HAP-1 (cell line): Measurements from ENCODE around the gene IL20.
"Not testable (repeated sequence)": the region's sequence is repeated elsewhere in the genome, so short reads cannot be mapped to it uniquely, and the experiment has no call there.

Source experiments
- DNase-seq, 2 experiments: peaks; one replicate each; pipeline ENCODE4 v3.0.0-alpha.2; 2016 to 2020; ENCODE audit warnings: low spot score in 2 of 2
- H3K27me3 ChIP-seq: fragments of 250-450 bp; sonication (Bioruptor Pico); 2 replicates; pipeline ENCODE4 v1.5.1; 2020; ENCODE audit warnings: low read depth, mild to moderate bottlenecking, moderate library complexity
- H3K36me3 ChIP-seq: fragments of 250-450 bp; sonication (Bioruptor Pico); replicated peaks from 2 replicates; pipeline ENCODE4 v1.5.1; 2020; ENCODE audit warnings: mild to moderate bottlenecking
- H3K4me1 ChIP-seq: fragments of 250-450 bp; sonication (Bioruptor Pico); 2 replicates; pipeline ENCODE4 v1.5.1; 2020; ENCODE audit warnings: mild to moderate bottlenecking
- H3K4me3 ChIP-seq: fragments of 250-450 bp; sonication (Bioruptor Pico); 2 replicates; pipeline ENCODE4 v1.5.1; 2020; ENCODE audit warnings: mild to moderate bottlenecking, moderate library complexity
- H3K9me3 ChIP-seq: fragments of 250-450 bp; sonication (Bioruptor Pico); 2 replicates; pipeline ENCODE4 v1.5.1; 2020; ENCODE audit warnings: mild to moderate bottlenecking, moderate library complexity
- in situ Hi-C: fragments of 300-500 bp; cut with MboI; formaldehyde crosslinking; loops from 3 replicates; pipeline ENCODE4 v1.14.3; 2020; ENCODE audit warnings: low sequenced_read_pairs, inconsistent platforms, mixed read lengths

Gene IL20

DNA sequence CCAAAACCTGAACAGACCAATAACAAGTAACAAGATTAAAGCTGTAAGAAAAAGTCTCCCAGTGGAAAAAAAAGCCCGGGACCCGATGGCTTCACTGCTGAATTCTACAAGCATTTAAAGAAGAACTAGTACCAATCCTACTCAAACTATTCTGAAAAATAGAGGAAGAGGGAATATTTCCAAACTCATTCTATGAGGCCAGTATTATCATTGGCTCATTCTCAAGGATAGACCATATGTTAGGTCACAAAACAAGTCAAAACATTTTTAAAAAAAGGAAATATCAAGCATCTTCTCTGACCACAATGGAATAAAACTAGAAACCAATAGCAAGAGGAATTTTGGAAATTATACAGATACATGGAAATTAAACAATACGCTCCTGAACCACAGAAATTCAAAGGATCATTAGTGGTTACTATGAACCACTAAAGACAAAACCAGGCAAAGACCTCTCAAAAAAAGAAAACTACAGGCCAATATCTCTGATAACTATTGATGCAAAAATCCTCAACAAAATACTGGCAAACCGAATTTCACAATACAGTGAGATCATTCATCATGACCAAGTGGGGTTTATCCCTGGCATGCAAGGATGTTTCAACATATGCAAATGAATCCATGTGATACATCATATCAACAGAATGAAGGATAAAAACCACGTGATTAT is 13.9 kb upstream of the IL20 start:
- in situ Hi-C loops: no loop called here
- Histone ChIP-seq H3K4me1 (no peaks in the 10 kb centered on the region), H3K36me3 (no peaks in the 10 kb centered on the region), H3K27me3 (peaks cover 17% of the 10 kb centered on the region), H3K9me3 (no peaks in the 10 kb centered on the region), H3K4me3 (no peak overlapping the region)
- DNase-seq: no peak

- not testable (repeated sequence) for DNase-seq
Observed at GRCh38 chr1:206852662-206853061, 12.8 kb upstream of the IL20 start.

DNA sequence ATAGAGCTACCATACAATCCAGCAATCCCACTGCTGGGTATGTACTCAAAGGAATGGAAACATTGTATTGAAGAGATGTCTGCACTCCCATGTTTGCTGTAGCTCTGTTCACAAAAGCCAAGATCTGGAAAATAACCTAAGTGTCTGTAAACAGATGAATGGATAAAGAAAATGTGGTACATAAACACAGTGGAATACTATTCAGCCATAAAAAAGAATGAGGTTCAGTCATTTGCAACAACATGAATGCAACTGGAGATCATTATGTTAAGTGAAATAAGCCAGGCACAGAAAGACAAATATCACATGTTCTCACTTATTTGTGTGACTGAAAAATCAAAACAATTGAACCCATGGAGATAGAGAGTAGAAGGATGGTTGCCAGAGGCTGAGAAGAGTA is 11.7 kb upstream of the IL20 start:
- H3K4me3 ChIP-seq, H3K9me3 ChIP-seq, in situ Hi-C loops, H3K36me3 ChIP-seq, DNase-seq, H3K4me1 ChIP-seq: not testable (repeated sequence)
- peaks cover 17% of the 10 kb centered on the region for H3K27me3 ChIP-seq

More at GRCh38 chr1:206852662-206853061, 12.8 kb upstream of the IL20 start:
- H3K27me3 ChIP-seq: peaks cover 17% of the 10 kb centered on the region
- H3K36me3 ChIP-seq, H3K4me1 ChIP-seq, H3K4me3 ChIP-seq, H3K9me3 ChIP-seq, in situ Hi-C loops: not testable (repeated sequence)

DNA sequence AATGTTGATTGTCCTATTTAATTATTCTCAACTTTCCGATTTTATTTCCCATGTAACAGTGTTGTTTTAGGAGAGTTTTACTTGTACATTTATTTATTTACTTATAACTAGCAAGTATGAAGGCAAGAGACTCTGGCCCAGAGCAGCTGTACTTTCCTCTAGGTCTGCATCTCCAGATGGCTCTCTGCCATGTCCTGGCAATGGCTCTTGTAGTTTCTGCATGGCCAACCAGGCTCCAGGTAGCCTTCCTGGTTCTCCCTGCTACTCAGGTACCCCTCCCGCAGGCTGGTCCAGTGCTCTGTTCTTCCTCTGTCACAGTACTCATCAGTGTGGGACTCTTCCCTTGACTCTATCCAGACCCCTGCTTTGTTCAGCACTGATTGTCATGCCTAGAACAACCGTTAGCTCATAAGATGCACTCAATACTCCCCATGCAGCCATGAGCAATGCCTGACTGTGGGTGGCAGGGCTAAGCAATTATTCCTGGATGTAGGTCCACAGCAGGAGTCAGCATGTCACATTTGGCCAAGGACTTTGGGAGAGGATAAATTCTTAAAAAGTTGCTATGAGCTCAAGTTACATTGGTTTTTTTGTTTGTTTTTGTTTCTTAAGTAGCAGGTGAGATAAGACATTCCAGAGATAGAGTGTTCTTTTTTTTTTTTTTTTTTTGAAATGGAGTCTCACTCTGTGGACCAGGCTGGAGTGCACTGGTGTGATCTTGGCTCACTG is 10.9 kb upstream of the IL20 start:
- no peak for DNase-seq

GRCh38 chr1:206855859-206856258 is 9.6 kb upstream of the IL20 start:
- Histone ChIP-seq H3K9me3 (no peaks in the 10 kb centered on the region), H3K4me3 (no peak overlapping the region), H3K27me3 (peaks cover 2% of the 10 kb centered on the region; the same call in 1 of the 2 replicates), H3K36me3 (no peaks in the 10 kb centered on the region), H3K4me1 (no peaks in the 10 kb centered on the region)
- in situ Hi-C loops: no loop called here
- DNase-seq: no peak

More for the DNA sequence above, 10.9 kb upstream of the IL20 start:
- in situ Hi-C loops: no loop called here
- no peaks in the 10 kb centered on the region for H3K9me3 ChIP-seq
- H3K4me3 ChIP-seq: no peak overlapping the region
- no peaks in the 10 kb centered on the region for H3K36me3 ChIP-seq
- H3K27me3 ChIP-seq: peaks cover 15% of the 10 kb centered on the region
- no peaks in the 10 kb centered on the region for H3K4me1 ChIP-seq

DNA sequence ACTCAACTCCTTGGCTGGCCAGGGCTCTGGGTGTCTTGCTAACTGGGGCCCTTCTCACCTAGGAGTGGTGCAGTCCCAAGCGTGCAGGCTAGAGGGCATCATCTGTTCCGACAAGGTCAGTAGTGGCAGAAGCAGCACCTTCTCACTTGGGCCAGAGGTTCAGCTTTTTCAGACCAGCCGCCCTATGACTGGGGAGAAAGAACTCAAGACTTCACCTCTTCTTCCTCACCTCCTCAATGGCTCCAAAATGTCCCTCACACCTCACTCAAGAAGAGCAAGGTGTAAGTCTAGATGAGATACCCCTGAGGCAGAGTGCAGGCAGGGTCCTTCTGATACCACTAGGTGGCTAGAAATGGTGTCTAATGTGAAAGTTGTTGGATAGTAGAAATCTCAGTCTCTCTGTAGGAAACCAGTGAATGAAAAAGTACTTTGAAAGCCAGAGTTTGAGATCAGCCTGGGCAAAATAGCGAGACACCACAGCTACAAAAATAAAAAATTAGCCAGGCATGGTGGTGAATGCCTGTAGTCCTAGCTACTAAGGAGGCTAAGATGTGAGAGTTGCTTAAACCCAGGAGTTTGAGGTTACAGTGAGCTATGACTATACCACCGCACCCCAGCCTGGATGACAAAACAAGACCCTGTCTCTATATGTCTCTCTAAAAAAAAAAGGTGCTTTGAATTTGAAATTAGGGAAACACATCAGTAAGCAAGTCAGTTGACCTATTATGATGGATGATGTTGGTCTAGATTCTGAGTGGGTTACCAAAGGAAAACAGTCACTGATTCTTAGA is 8.6 kb upstream of the IL20 start:
- peaks cover 2% of the 10 kb centered on the region; the same call in 1 of the 2 replicates for H3K27me3 ChIP-seq
- no peak for DNase-seq
- in situ Hi-C loops: no loop called here

DNA sequence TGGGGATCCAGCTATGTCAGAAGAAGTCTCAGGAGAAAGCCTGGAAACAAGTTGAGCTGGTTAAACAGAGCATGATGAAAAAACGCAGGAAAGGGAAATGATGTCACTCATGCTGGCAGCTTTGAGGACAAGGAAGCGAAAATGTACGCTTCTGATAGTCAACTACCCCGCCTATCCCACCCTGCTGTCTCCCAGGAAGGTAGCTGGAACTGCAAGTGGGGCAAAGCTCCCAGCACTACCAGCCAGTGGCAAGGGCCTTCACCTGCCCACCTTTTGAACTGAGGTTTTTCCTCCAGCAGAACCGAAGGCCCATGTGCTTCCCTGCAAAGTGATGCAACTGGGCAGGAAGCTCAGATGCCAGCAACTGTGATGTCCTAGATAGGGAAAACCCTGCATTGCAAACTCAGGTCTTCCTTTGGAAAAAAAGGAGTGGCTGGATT is 6.3 kb upstream of the IL20 start:
- Histone ChIP-seq H3K4me1 (no peaks in the 10 kb centered on the region), H3K9me3 (no peaks in the 10 kb centered on the region), H3K27me3 (peaks cover 2% of the 10 kb centered on the region; the same call in 1 of the 2 replicates), H3K36me3 (no peaks in the 10 kb centered on the region), H3K4me3 (no peak overlapping the region)
- DNase-seq: no peak
- in situ Hi-C loops: no loop called here

More for the DNA sequence above, 8.6 kb upstream of the IL20 start:
- Histone ChIP-seq H3K4me3 (no peak overlapping the region), H3K36me3 (no peaks in the 10 kb centered on the region), H3K4me1 (no peaks in the 10 kb centered on the region), H3K9me3 (no peaks in the 10 kb centered on the region)

DNA sequence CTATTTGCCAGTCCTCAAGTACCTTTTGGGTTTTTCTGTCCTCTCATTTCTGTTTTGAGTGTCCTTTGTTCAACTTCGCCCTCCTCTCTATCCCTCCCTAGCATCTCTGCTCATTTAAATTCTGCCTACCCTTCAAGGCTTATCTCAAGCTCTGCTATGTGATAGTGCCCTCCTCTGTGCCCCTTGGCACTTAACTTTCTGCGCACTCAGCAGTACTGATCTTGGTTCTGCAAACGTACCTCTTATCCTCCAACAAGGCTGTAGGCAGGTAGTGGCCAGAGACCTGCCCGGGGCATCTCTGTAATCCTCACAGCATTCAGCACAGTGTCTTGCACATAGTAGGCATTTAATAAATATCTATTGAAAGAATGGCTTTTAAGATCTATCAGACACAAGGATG is 5.3 kb upstream of the IL20 start:
- no peak for DNase-seq
- H3K9me3 ChIP-seq: no peaks in the 10 kb centered on the region
- in situ Hi-C loops: no loop called here
- no peaks in the 10 kb centered on the region for H3K36me3 ChIP-seq
- H3K27me3 ChIP-seq: peaks cover 2% of the 10 kb centered on the region; the same call in 1 of the 2 replicates
- no peak overlapping the region for H3K4me3 ChIP-seq
- no peaks in the 10 kb centered on the region for H3K4me1 ChIP-seq

DNA sequence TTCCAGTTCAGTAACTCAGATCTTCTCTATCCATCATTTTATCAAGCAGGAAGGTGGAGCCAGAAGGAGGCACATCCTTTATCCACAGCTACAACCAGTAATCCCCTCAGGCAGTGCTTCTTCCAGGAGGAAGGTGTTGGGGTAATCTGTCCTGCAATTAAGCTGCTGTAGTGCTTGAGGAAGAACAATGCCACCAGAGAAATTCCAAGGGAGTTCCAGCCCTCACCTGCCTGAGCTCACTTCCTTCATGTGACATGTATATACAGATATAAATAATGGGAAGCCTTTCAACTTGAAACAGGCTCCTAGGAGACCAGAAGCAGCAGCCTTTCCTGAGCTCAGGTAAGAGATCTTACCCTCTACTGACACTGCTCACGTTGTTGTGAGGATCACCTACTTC is 2.2 kb upstream of the IL20 start:
- Histone ChIP-seq H3K36me3 (no peaks in the 10 kb centered on the region), H3K4me1 (no peaks in the 10 kb centered on the region), H3K4me3 (no peak overlapping the region), H3K27me3 (peaks cover 2% of the 10 kb centered on the region; the same call in 1 of the 2 replicates), H3K9me3 (no peaks in the 10 kb centered on the region)
- in situ Hi-C loops: no loop called here
- DNase-seq: no peak

DNA sequence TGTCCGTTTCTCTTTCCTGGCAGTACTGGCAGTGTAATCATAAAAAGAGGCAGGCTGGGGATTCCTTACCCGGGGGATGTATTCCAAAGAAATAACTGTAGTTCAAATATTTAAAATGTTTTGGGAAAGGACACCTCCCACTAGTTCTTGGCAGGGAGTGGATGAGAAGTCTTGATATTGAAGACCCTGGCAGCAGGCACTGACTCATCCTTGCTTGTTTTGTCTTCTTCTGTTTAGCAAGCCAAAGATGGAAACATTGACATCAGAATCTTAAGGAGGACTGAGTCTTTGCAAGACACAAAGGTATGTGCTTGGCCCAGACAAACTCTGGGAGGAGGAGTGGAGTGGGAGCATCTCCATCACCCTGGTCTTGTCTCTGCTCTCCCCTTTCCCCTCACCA is 639 bp downstream of the IL20 start:
- in situ Hi-C loops: no loop called here
- Histone ChIP-seq H3K36me3 (no peaks in the 10 kb centered on the region), H3K27me3 (no peaks in the 10 kb centered on the region), H3K4me1 (no peaks in the 10 kb centered on the region), H3K4me3 (no peak overlapping the region), H3K9me3 (no peaks in the 10 kb centered on the region)
- DNase-seq: no peak

GRCh38 chr1:206867239-206867638 is 1.8 kb downstream of the IL20 start:
- no peaks in the 10 kb centered on the region for H3K9me3 ChIP-seq
- H3K4me3 ChIP-seq: no peak overlapping the region
- H3K27me3 ChIP-seq: no peaks in the 10 kb centered on the region
- H3K36me3 ChIP-seq: no peaks in the 10 kb centered on the region
- in situ Hi-C loops: no loop called here
- no peak for DNase-seq
- H3K4me1 ChIP-seq: no peaks in the 10 kb centered on the region

DNA sequence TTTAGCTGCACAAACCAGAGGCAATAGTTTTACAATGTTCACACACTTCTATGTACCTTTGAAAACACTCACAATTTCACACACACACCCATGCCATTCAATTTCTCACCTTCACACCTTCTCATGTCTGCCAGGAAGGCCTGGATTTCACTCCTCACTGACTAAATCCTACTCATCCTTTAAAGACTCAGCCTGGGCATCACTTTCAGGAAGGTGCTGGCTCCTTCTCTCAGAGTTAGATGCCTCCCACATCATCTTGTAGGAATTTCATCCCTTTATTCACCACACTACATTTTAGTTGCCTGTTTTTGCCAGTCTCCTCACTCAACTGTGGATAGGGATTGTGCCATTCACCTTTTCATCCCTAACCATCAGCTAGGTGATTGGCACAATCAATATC is 2.3 kb downstream of the IL20 start:
- Histone ChIP-seq H3K36me3 (no peaks in the 10 kb centered on the region), H3K4me3 (no peak overlapping the region), H3K27me3 (no peaks in the 10 kb centered on the region), H3K4me1 (no peaks in the 10 kb centered on the region), H3K9me3 (no peaks in the 10 kb centered on the region)
- DNase-seq: no peak
- in situ Hi-C loops: no loop called here

GRCh38 chr1:206868264-206868663 is 2.8 kb downstream of the IL20 start:
- H3K36me3 ChIP-seq: no peaks in the 10 kb centered on the region
- H3K4me1 ChIP-seq: no peaks in the 10 kb centered on the region
- in situ Hi-C loops: no loop called here
- no peaks in the 10 kb centered on the region for H3K27me3 ChIP-seq
- no peak overlapping the region for H3K4me3 ChIP-seq
- DNase-seq: no peak
- H3K9me3 ChIP-seq: no peaks in the 10 kb centered on the region

DNA sequence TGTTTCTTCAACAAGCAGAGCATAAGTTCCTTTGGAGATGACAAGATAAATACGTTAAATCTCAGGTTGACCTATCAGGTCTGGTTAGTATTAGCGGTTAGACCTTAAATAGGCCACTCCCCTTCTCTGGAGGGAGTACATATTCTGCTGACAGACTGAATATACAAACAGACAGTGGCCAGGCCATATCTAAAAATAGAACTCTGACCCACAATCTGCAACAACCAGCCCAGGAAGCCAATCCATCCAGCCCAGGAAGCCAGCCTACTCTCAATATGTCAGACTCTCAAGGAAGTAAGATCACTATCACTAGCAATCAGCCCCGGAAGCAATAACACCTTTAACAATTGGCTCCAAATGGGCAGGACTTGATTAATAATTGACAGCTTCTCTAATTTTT is 6.7 kb downstream of the IL20 start:
- in situ Hi-C loops: no loop called here
- Histone ChIP-seq H3K27me3 (no peaks in the 10 kb centered on the region), H3K4me3 (no peak overlapping the region), H3K36me3 (no peaks in the 10 kb centered on the region), H3K4me1 (no peaks in the 10 kb centered on the region), H3K9me3 (no peaks in the 10 kb centered on the region)
- no peak for DNase-seq
